Naive thymus-derived CD4-positive, alpha-beta T cell (primary cell): ENCODE data around the gene CBR1. TPM values are rescaled to one million over a fixed set of nuclear protein-coding genes. Genes with fewer than 3 reads are reported as not detected.

ENCODE experiments used
- ATAC-seq: fragments of 150-1000 bp; cut with Tn5 transposase; 2 replicates; pipeline ENCODE4 v1.10.0; 2021; ENCODE audit warnings: mild to moderate bottlenecking, moderate library complexity
- CTCF ChIA-PET: fragments of 350-600 bp; sonication (Branson Sonifier 250); formaldehyde crosslinking; loops from one replicate; lab custom pipeline; 2021; ENCODE audit warnings: antibody characterized with exemption; lab: Charles Lee
- POLR2A ChIA-PET: fragments of 350-600 bp; sonication (Branson Sonifier 250); formaldehyde crosslinking; loops from one replicate; lab custom pipeline; 2021; ENCODE audit warnings: antibody characterized with exemption, inconsistent platforms; lab: Charles Lee
- DNase-seq, 9 donors: peaks; one replicate each; pipeline versions ENCODE4 v3.0.0 to v3.0.0-alpha.2; 2020 to 2022; ENCODE audit warnings: mixed read lengths in 1 of 9
- H3K27ac ChIP-seq: one replicate; pipeline ENCODE4 v1.7.0; 2013; ENCODE audit warnings: mild to moderate bottlenecking, low read depth, low read length, moderate library complexity
- H3K27me3 ChIP-seq, 2 donors: one replicate each; pipeline ENCODE4 v1.7.0; 2013; ENCODE audit warnings: low read length in 2 of 2, mild to moderate bottlenecking in 2 of 2, moderate library complexity in 2 of 2; ENCODE audit not compliant: control insufficient read depth in 2 of 2, insufficient read depth in 2 of 2
- H3K36me3 ChIP-seq, 3 experiments: 1 replicate in 2 of 3; 2 replicates in 1 of 3; pipeline ENCODE4 v1.7.0; 2013; ENCODE audit warnings: low read length in 3 of 3, mild to moderate bottlenecking in 3 of 3, moderate library complexity in 1 of 3; ENCODE audit not compliant: insufficient read depth in 3 of 3, control insufficient read depth in 2 of 3
- H3K4me1 ChIP-seq, 2 donors: one replicate each; pipeline ENCODE4 v1.7.0; 2013; ENCODE audit warnings: low read length in 2 of 2, mild to moderate bottlenecking in 2 of 2, moderate library complexity in 1 of 2; ENCODE audit not compliant: control insufficient read depth in 2 of 2, insufficient read depth in 2 of 2
- H3K4me3 ChIP-seq: 2 replicates; pipeline ENCODE4 v1.7.0; 2013; ENCODE audit warnings: mild to moderate bottlenecking, low read length
- H3K9me3 ChIP-seq, 3 experiments: 1 replicate in 2 of 3; 2 replicates in 1 of 3; pipeline ENCODE4 v1.7.0; 2013; ENCODE audit warnings: low read length in 3 of 3; ENCODE audit not compliant: control insufficient read depth in 2 of 3
- H3K27ac Mint-ChIP-seq, 9 donors: one replicate each; pipeline ENCODE4 v1.8.0; 2020 to 2022; ENCODE audit warnings: mixed read lengths in 9 of 9, mild to moderate bottlenecking in 8 of 9, moderate library complexity in 5 of 9, inconsistent platforms in 2 of 9
- H3K27me3 Mint-ChIP-seq, 5 donors: one replicate each; pipeline ENCODE4 v1.8.0; 2021 to 2022; ENCODE audit warnings: mixed read lengths in 5 of 5, mild to moderate bottlenecking in 1 of 5
- H3K36me3 Mint-ChIP-seq, 5 donors: one replicate each; pipeline ENCODE4 v1.8.0; 2020 to 2022; ENCODE audit warnings: mixed read lengths in 5 of 5, mild to moderate bottlenecking in 3 of 5, inconsistent platforms in 1 of 5
- H3K4me1 Mint-ChIP-seq, 7 donors: one replicate each; pipeline ENCODE4 v1.8.0; 2020 to 2022; ENCODE audit warnings: mixed read lengths in 7 of 7, mild to moderate bottlenecking in 3 of 7, inconsistent platforms in 1 of 7
- H3K4me3 Mint-ChIP-seq, 10 donors: one replicate each; pipeline ENCODE4 v1.8.0; 2020 to 2022; ENCODE audit warnings: mild to moderate bottlenecking in 10 of 10, mixed read lengths in 10 of 10, moderate library complexity in 6 of 10, inconsistent platforms in 2 of 10
- H3K9me3 Mint-ChIP-seq, 11 donors: one replicate each; pipeline ENCODE4 v1.8.0; 2020 to 2022; ENCODE audit warnings: mixed read lengths in 11 of 11, mild to moderate bottlenecking in 4 of 11, inconsistent platforms in 1 of 11, moderate library complexity in 1 of 11
- intact Hi-C, 2 donors: fragments of 100-400 bp; cut with micrococcal nuclease; formaldehyde crosslinking; loops; one replicate each; pipeline ENCODE4 v1.15.1; 2023
- polyA plus RNA-seq, 2 donors: library from polyadenylated mRNA; unstranded; fragments of 300-500 nt; fragmentation: Illumina TruSeq; gene quantifications; one replicate each; pipeline ENCODE4 v1.2.3, GENCODE V29; 2021
- total RNA-seq, 6 experiments: library from RNA in 5 of 6; stranded (reverse) in 5 of 6; gene quantifications; 1 replicate in 5 of 6; 2 replicates in 1 of 6; pipeline ENCODE4 v1.2.3 and lab custom pipeline; 2021 to 2026

Gene CBR1
- total and polyA plus RNA-seq, 7 experiments from 2014 or later: 6.0 to 59.7 (median 24.1) TPM

- Histone ChIP-seq H3K27ac (no peak overlapping the region), H3K27me3 (no peaks in the 10 kb centered on the region), H3K9me3 (no peaks in the 10 kb centered on the region), H3K36me3 (no peaks in the 10 kb centered on the region), H3K4me1 (peaks cover 0 to 4% of the 10 kb centered on the region in 2 donors), H3K4me3 (no peak overlapping the region)
- no peaks in the 10 kb centered on the region for H3K9me3 Mint-ChIP-seq
- H3K36me3 Mint-ChIP-seq: no peaks in the 10 kb centered on the region
- intact Hi-C loops: loop anchor here (5.0 to 10.0 kb wide), 3 partner anchors 143 to 625 kb away; no protein-coding TSS in a partner anchor
- ATAC-seq (no peak), DNase-seq (no peak)
- ChIA-PET CTCF (interaction anchor here (0.6 to 1.6 kb wide), 6 partner anchors 13 to 1333 kb away, joined by 3 to 10 read pairs (median 4); no protein-coding TSS in a partner anchor), POLR2A (no interaction called here)
- H3K27ac Mint-ChIP-seq: no peak overlapping the region
- H3K4me1 Mint-ChIP-seq: peaks cover 4 to 10% (median 5%) of the 10 kb centered on the region in 7 donors
- no peaks in the 10 kb centered on the region for H3K27me3 Mint-ChIP-seq
- H3K4me3 Mint-ChIP-seq: no peak overlapping the region
Observed at GRCh38 chr21:36027347-36027746, 42.5 kb upstream of the CBR1 start.

GRCh38 chr21:36028127-36029069, 41.4 kb upstream of the CBR1 start:
- Mint-ChIP-seq H3K27ac (no peak overlapping the region), H3K4me1 (peaks cover 4 to 10% (median 5%) of the 10 kb centered on the region in 7 donors), H3K27me3 (no peaks in the 10 kb centered on the region), H3K9me3 (no peaks in the 10 kb centered on the region), H3K36me3 (peaks cover 0 to 2% (median 0%) of the 10 kb centered on the region in 5 donors), H3K4me3 (peak overlapping the region in 2 of 10 donors; percentile 22 to 25)
- Histone ChIP-seq H3K4me3 (no peak overlapping the region), H3K9me3 (no peaks in the 10 kb centered on the region), H3K27ac (no peak overlapping the region), H3K27me3 (no peaks in the 10 kb centered on the region), H3K36me3 (no peaks in the 10 kb centered on the region), H3K4me1 (peaks cover 0 to 4% of the 10 kb centered on the region in 2 donors)
- ATAC-seq (peak; percentile 87), DNase-seq (peak; percentile 39 to 73 (median 62))
- ChIA-PET CTCF (interaction anchor here (1.1 to 2.7 kb wide), 6 partner anchors 12 to 1335 kb away, joined by 3 to 10 read pairs (median 4); no protein-coding TSS in a partner anchor), POLR2A (no interaction called here)
- intact Hi-C loops: loop anchor here (1.0 to 10.0 kb wide), 10 partner anchors 84 to 1336 kb away; no protein-coding TSS in a partner anchor

GRCh38 chr21:36029309-36029708, 40.5 kb upstream of the CBR1 start:
- Mint-ChIP-seq H3K9me3 (no peaks in the 10 kb centered on the region), H3K27ac (no peak overlapping the region), H3K36me3 (peaks cover 0 to 4% (median 0%) of the 10 kb centered on the region in 5 donors), H3K4me3 (no peak overlapping the region), H3K4me1 (peaks cover 4 to 10% (median 5%) of the 10 kb centered on the region in 7 donors), H3K27me3 (no peaks in the 10 kb centered on the region)
- ATAC-seq: no peak
- no peak for DNase-seq
- Histone ChIP-seq H3K27me3 (no peaks in the 10 kb centered on the region), H3K4me3 (no peak overlapping the region), H3K4me1 (peaks cover 0 to 4% of the 10 kb centered on the region in 2 donors), H3K27ac (no peak overlapping the region), H3K9me3 (no peaks in the 10 kb centered on the region), H3K36me3 (peaks cover 0 to 6% (median 0%) of the 10 kb centered on the region in 3 experiments)
- intact Hi-C loops: loop anchor here (2.0 to 10.0 kb wide), 5 partner anchors 83 to 1337 kb away; no protein-coding TSS in a partner anchor
- CTCF ChIA-PET: interaction anchor here (1.0 to 2.7 kb wide), 2 partner anchors 9 to 1336 kb away, joined by 3 to 7 read pairs; no protein-coding TSS in a partner anchor
- POLR2A ChIA-PET: no interaction called here

- no peak overlapping the region for H3K4me3 Mint-ChIP-seq
- no peaks in the 10 kb centered on the region for H3K27me3 ChIP-seq
- POLR2A ChIA-PET: no interaction called here
- ATAC-seq: no peak
- DNase-seq: no peak
- CTCF ChIA-PET: interaction anchor here (0.7 to 2.7 kb wide), 2 partner anchors 599 to 1337 kb away, joined by 3 to 7 read pairs; no protein-coding TSS in a partner anchor
- H3K27me3 Mint-ChIP-seq: no peaks in the 10 kb centered on the region
- peaks cover 4 to 10% (median 5%) of the 10 kb centered on the region in 7 donors for H3K4me1 Mint-ChIP-seq
- no peak overlapping the region for H3K27ac ChIP-seq
- H3K4me1 ChIP-seq: peaks cover 0 to 4% of the 10 kb centered on the region in 2 donors
- intact Hi-C loops: no loop called here
- peaks cover 0 to 20% (median 0%) of the 10 kb centered on the region in 3 experiments for H3K36me3 ChIP-seq
- H3K27ac Mint-ChIP-seq: no peak overlapping the region
- H3K4me3 ChIP-seq: no peak overlapping the region
- H3K9me3 Mint-ChIP-seq: no peaks in the 10 kb centered on the region
- H3K9me3 ChIP-seq: no peaks in the 10 kb centered on the region
- peaks cover 0 to 16% (median 4%) of the 10 kb centered on the region in 5 donors for H3K36me3 Mint-ChIP-seq
Observed at GRCh38 chr21:36030581-36031189, 39.1 kb upstream of the CBR1 start.

GRCh38 chr21:36032647-36033406, 37.0 kb upstream of the CBR1 start:
- intact Hi-C loops: no loop called here
- Histone ChIP-seq H3K9me3 (no peaks in the 10 kb centered on the region), H3K4me1 (peaks cover 0 to 4% of the 10 kb centered on the region in 2 donors), H3K36me3 (peaks cover 0 to 35% (median 0%) of the 10 kb centered on the region in 3 experiments), H3K27ac (no peak overlapping the region), H3K27me3 (no peaks in the 10 kb centered on the region), H3K4me3 (no peak overlapping the region)
- peaks cover 4 to 10% (median 5%) of the 10 kb centered on the region in 7 donors for H3K4me1 Mint-ChIP-seq
- peak overlapping the region in 2 of 9 donors; percentile 21 to 74 for H3K27ac Mint-ChIP-seq
- no peak for ATAC-seq
- no peaks in the 10 kb centered on the region for H3K9me3 Mint-ChIP-seq
- CTCF ChIA-PET: no interaction called here
- DNase-seq: no peak
- POLR2A ChIA-PET: no interaction called here
- H3K36me3 Mint-ChIP-seq: peaks cover 3 to 27% (median 13%) of the 10 kb centered on the region in 5 donors
- no peaks in the 10 kb centered on the region for H3K27me3 Mint-ChIP-seq
- no peak overlapping the region for H3K4me3 Mint-ChIP-seq
